ENCODE data around the gene MDM1.

DNA sequence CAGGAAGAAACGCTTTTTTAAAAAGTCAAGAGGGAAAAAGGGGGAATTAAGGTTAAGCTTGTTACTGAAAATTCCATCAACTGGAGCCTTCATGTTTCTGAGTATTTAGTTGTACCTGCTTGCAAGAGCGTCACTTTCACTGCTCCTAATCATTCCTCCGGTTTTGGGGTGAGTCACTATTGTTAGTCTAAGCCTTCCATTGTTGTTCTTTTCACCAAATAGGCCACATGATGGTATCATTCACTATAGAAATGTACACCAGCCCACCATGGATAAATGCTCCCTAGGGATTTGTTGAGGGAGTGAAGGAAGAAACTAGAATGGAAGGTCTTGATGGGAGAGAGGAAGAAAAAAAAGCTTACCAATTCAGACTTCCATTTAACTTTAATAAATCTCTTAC is 81.7 kb downstream of the MDM1 start:
- TF ChIP-seq GLIS3 (CRISPR knock-in tag; IDR thresholded peaks at IDR 0.05) = no peak
- TF ChIP-seq, protein P1, sequence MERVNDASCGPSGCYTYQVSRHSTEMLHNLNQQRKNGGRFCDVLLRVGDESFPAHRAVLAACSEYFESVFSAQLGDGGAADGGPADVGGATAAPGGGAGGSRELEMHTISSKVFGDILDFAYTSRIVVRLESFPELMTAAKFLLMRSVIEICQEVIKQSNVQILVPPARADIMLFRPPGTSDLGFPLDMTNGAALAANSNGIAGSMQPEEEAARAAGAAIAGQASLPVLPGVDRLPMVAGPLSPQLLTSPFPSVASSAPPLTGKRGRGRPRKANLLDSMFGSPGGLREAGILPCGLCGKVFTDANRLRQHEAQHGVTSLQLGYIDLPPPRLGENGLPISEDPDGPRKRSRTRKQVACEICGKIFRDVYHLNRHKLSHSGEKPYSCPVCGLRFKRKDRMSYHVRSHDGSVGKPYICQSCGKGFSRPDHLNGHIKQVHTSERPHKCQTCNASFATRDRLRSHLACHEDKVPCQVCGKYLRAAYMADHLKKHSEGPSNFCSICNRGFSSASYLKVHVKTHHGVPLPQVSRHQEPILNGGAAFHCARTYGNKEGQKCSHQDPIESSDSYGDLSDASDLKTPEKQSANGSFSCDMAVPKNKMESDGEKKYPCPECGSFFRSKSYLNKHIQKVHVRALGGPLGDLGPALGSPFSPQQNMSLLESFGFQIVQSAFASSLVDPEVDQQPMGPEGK (CRISPR knock-in tag; IDR thresholded peaks at IDR 0.05; ENCODE audit: borderline replicate concordance) = no peak
- TF ChIP-seq ESRRG (CRISPR knock-in tag; IDR thresholded peaks at IDR 0.05) = no peak

Measured in SK-N-SH treated with all-trans-retinoic acid at 6 μM for 48 hours (cell line).